GM21390 (cell line): Measurements from ENCODE around the gene SULT1B1.
"Not testable (repeated sequence)": the region's sequence is repeated elsewhere in the genome, so short reads cannot be mapped to it uniquely, and the experiment has no call there.

Source experiments
- ATAC-seq: cut with Tn5 transposase; IDR thresholded peaks from one replicate; pipeline ENCODE4 v1.9.1; 2021; ENCODE audit not compliant: unreplicated experiment

SULT1B1 gene

DNA sequence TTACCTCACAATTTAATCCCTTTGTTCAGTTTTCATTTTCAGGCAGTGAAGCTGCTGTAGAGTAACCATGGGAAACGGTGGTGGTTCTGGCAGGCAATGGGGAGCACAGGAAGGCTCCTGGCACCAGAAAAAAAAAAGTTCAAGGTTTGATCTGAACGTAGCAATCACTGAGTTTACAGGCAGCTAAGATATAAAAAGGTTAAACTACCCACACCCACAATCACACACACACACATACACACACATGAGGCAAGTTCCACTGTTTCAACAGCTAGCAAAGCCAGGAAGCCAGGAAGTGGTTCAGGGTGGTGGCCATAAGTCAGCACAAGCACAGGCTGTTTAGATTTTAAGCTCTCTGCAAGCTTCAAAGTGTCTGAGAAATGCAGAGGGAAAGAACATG is at the start of gene SULT1B1:
Gene SULT1B1, minus strand, starts transcription at position 166 of the 400 bp plus-strand sequence. CDS start 5,403 bp downstream, outside the sequence.
- ATAC-seq, result no peak

DNA sequence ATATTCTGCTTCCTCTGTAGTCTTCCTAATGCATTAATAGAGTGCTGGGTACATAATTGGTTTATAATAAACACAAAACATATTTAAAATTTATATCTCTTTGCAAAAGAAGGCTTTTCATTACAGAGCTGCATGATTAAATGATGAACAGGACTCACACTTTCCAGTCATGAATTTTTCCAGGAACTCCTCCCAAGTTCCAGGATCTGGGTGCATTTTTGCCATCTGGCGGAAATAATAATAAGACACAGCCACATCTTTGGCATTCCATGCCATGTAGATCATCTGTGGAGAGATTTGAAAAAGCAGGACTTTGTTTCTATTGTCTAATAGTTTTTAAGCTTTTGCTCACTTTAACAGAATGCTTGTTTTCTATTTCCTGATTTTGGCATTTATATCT is 40.2 kb upstream of the SULT1B1 start:
- ATAC-seq, result no peak

DNA sequence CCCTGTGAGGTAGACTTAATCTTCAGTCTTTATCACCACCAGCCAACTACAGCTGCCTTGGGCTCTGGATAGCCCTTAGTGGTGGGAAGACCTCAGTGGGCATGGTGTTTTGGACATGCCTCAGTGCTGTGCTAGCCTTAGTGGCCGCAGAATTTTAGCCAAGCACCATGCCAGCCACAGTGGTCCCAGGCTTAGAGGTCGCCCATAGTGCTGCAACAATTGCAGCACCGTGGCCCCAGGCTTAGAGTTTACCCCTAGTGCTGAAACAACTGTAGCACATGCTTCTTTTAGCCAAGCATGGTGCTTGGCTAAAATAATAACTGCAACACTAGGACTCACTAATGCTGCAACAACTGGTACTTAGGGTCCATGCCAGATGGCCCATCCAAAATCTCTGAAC is 38.9 kb upstream of the SULT1B1 start:
- no peak for ATAC-seq

DNA sequence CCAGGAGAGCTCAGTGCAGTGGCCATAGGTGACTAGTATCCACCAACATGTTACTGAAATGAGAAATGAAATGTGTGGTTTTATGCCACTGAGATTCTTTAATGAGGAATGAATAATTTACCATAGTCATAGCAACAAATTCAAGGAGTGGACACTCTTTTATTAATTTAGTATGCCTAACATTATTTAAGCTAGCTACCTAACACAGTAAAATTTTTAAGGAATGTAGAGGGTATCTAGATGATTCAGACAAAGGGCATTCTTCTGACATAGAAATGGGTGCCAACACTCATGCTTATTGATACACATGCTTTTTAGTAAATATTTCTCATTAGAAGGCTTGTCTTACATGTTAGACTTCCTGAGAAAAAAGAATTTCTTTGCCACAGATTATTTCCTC is 33.3 kb upstream of the SULT1B1 start:
- ATAC-seq, result no peak

DNA sequence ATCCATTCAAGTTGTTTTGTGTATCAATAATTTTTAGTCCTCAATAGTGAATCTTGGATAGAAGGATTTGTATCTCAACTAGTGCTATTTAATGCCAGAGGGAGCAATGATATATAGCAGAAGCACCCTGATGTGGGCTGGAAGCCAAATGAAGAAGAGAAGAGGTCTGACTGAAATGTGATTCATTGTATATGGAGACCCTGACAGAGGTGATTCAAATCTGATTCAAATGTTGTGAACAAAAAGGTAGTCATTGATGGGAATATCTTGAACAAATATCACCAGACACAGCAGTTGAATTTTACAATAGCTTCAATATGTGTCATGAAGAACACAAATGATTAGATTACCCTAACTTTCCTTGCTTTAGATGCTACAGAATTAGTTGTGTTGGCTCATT is 27.5 kb upstream of the SULT1B1 start:
- ATAC-seq, result no peak

DNA sequence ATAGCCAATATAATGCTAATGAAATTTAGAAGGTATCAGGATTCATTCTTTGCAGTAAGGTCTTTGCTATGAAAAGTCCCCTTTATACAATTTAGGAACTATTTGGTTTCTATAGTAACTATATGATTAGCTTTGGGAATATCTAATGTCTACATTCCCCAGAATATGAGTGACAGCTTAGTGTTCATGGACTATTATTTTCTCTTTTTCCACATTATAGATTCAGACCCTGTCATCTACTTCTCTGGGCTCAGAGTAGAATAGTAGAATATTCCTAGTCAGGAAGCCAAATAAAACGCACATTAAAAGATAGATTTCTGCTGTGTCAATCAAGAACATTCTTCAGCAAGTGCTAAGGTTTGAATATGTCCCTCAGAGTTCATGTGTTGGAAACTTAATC is 26.1 kb upstream of the SULT1B1 start:
- no peak for ATAC-seq

DNA sequence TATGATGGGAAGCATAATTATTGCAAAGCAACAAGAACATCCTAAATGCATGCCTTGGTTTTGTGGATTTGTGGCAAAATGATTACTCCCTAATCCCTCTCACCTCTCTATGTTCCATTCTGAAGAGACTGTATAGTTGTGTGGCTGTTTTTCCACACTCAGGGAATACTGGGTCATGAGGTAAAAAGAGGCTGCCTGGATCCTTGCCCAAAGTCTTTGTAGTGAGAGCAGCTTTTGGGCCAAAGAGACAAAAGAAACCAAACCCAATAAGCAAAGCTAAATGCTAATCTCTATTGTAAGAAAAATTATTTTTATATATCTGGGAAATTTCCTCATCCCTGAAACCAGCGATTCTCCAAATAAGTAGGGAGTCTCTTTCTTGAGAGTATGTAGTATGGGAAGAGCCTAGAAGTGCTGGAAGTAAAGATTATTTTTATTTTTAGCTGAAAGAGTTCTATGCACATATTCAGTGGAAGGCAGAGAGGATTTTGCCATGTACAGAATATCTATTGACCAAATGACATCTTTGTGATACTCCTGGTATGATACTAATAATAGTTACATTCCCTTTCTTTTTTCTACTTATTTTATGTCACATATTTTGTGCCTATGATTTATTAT is 24.9 kb upstream of the SULT1B1 start:
- no peak for ATAC-seq

DNA sequence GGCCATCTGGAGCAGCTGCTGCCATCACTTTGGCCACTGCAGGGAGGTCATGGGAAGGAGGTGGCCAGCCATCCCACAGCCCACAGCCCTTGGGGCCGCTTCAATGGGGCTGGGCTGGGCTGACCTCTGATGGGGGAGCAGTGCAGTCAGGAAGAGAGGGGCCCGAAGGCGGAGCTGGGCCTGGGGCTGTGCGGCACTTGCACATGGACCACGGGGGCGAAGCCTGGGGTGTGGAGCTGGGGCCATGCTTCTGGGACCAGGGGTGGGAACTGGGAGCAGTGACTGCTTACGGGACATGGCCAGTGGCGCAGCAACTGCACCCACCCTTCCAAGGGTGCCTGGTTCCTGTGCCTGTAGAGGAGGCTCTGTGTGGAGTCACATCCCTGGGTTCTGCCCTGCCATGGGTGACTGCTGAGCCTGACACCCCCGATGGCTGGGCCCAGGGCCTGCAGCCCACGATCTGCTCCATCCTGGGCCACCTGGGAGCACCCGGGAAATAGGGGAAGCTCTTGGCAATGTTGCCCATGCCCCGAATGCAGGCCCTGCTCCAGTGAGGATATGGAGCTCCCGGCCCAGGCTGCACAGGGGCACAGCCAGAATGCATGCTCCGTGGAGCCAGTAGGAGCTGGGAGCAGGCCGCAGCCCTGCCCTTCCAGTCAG is 22.4 kb upstream of the SULT1B1 start:
- ATAC-seq, result no peak

DNA sequence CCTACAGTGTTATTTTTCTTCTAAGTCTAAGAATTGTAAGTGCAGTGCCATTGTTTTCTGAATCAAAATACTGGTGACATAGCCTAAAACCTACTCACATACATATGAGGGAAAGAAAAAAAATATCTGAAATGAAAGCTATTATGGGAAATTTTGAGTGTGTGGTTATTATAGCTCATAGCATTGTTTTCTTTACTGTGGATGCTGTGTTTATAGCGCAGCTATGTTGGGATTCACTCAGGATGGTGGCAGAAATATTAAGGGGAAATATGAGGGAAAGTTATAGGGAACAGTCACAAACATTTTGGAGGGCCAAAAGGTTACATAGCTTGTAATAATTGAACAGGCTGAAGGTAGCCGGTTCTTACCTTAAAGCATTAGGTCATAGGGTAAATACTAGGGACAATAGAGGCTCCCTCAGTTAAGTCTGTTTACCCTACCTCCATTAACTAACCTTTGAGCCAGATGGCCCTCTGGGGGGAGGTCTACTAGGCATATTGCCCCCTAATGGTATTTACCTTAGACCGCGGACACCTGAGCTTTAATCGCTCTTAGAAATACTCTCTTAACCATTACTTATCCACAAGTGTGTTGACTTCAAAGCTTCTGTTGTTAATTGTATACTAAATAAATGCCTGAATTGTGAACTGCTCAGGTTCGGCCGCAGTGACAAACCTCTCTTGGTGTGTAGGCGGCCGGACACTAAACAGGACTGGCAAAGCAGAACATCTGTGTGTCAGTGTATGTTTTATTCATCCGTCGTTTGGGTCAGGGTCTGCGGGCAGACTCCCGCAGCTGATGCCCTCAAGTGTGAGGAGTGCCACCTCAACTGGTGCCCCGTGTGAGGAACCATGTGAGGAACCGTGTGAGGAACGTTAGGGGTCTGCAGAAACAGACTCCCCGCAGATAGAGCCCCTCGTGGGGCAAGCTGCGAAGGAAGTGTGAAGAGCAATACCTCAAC is 21.3 kb upstream of the SULT1B1 start:
- no peak for ATAC-seq

DNA sequence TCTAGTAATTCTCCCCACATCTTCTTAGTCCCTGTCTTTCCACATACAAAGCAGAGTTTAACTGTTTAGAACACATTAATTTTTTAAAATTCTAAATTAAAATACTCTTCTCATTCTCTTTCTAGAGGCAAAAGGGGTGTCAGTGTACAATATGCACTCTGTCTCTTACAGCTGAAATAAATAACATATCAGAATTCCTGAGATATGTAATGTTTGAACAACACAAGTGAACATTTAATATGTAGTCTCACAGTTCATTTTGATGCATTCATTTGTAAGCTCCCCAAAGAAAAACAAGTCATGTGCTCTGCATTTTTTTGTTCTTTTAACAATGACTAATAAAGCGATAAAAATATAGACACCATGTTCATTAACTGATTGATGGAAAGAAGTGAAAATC is 19.7 kb upstream of the SULT1B1 start:
- ATAC-seq, result no peak

DNA sequence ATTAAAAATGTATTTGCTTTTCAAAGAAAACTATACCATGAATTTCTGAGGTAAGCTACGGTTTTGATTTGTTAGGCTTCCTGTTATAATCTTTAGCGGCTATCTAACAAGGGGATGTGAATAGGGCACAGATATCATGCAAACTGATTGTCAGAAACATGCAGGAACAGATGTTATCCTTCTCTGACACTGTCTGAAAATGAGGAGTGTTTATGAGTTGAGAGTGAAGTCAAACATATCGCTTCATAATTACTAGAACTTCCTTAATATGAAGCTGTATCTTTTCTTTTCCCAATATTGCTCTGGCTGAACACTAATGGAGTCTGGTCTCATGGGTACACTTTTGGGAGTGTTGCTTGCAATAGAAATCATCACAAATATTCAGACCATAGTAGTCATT is 16.3 kb upstream of the SULT1B1 start:
- no peak for ATAC-seq

DNA sequence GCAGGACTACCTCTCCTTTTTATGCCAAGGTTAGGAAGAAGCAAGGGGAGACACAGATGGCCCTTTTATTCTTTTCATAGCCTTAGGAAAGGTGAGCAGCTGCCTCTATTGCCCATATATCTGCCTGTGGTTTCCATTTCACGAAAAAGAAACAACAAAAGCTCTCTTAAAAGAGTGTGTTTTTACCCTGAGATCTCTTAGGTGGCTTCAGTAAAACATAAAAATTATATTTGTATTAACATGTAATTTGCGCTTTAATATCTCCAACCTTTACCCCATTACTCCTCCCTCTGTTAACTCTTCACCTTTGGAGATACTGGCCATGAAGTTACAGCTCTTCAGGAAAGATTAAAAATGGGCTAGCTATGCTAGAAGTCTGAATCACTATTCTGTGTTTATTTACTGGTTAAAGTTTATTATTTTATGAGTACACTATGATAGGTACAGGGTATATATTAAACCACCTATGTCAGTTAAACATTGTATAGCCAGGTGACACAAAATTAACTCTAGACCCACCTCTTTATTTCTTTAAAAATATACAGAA is 15.0 kb upstream of the SULT1B1 start:
- ATAC-seq, result no peak

DNA sequence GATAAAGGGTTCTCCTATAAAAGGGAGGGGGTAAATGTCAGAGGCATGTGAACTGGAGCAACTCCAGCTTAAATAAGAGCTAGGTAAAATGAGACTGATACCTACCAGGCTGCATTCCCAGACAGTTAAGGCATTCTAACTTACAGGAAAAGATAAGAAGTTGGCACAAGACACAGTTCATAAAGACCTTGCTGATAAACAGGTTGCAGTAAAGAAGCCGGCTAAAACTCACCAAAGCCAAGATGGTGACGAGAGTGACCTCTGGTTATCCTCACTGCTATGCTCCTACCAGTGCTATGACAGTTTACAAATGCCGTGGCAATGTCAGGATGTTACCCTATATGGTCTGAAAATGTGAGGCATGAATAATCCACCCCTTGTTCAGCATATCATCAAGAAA is 13.1 kb upstream of the SULT1B1 start:
- no peak for ATAC-seq

DNA sequence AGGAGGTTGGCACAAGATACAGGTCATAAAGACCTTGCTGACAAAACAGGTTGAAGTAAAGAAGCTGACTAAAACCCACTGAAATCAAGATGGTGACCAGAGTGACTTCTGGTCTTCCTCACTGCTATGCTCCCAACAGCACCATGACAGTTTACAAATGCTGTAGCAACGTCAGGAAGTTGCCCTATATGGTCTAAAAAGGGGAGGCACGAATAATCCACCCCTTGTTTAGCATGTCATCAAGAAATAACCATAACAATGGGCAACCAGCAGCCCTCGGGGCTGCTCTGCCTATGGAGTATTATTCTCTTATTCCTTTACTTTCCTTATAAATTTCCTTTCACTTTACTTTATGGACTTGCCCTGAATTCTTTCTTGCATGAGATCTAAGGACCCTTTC is 8.1 kb upstream of the SULT1B1 start:
- not testable (repeated sequence) for ATAC-seq

DNA sequence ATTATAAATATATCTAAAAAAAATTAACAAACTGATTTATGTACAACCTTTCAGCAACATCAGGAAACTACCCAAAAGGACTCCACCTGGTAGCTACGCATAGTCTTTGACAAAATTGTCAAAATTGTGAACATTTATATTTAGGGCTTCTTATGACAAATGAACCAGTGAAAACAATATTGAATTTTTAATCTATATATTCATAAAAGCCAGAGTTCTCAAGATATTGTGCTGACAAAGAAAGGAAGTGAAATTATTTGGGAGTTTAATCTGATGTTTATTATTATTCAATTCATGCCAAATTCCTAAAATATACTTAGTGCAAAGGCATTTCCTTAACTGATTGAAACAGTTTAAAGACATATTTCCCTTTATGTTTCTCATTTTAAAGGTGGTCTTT is 5.3 kb upstream of the SULT1B1 start:
- ATAC-seq, result no peak

DNA sequence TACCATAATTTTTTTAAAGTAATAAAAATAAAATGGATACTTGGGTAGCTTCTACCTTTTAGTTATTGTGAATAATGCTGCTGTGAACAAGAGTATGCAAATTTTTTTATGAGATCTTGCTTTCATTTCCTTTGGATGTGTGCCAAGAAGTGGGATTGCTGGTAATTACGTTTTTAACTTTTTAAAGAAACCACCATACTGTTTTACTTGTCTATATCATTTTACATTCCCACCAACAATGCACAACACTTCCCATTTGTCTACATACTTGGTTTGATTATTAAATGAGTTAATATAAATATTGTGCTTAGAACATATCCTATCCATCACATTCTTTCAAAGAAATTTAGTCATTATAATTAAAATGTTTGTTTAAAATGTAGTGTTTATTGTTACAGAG is 3.9 kb upstream of the SULT1B1 start:
- no peak for ATAC-seq

DNA sequence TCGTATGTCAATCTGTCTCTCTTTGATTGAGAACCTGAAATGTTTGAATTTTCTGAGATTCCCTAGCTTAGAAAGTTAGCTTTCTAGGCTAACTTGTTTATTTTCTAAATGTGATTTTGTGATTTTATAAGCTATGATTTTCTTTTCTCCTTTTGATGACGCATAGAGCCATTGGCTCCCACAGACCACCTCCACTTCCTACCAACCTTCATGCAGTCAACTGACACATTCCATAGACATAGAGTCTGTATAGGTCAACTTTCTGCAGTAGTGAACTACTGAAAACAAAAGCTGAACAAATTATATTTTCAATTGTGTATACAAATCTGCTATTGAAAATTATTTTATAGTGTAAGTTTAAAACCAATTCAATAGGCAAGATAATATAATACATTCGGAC is 2.8 kb upstream of the SULT1B1 start:
- ATAC-seq, result no peak

DNA sequence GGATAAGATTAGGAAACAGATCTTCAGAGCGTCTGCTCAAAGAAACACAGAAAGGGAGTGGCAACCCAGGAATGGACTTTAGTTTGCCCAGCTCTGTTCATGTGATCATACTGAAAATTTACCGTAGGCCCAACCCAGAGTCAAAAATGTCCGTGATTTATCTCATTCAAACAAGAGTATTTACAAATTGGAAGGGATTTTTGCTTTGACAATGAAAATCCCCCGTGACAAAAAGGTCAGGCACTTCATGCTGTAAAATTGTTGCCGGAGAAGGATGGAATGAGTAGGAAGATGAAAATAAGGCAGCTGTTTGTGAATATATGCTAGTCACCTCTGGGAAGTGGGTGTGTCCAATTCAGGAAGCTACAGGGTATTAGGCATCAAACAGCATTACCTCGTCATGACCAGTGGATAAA is 1.2 kb downstream of the SULT1B1 start:
- no peak for ATAC-seq

DNA sequence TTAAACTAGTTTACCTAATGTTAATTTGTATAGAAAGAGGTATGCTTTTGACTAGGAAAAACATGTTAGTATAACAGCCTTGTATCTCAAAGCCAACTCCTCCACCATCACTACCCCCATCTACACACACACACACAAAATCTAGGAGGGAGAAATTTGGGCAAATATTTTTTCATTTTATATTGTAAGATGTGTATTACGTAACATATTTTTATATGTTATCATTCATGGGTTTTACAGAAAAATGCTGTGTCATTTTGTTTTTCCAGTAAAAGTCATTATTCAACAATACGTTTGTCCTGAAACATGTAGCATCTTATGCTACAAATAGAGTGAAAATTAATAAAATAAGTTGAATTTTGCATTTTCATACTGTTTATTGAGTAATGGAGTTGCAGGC is 3.0 kb downstream of the SULT1B1 start:
- no peak for ATAC-seq

DNA sequence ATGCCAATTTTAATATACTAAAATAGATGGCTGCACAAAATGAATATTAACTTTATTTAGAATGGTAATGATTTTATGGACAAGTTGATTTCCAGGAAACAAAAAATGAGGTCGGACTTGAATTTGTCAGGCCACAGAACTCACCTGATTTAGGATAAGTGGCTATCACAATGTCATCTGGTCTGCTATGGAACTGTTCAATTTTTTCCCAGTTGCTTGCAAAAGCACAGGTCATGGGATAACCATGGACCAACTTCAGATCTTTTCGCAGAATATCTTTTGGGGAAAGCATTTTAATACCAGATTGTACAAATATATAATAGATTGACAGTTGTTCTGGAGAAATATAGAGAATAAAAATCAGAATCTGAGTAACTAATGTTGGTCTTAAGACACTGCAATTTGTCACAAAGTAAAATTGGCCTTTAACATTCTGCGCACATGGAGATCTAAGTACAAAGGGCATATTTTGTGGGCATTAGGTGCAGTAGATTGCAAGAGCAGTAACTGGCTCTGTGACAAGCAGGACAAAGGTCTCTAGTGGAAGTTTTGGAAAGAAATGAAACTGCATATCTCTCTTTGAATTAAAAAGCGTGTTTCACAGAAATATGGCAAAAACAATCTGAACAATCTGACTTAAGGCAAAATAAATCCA is 5.4 kb downstream of the SULT1B1 start:
- no peak for ATAC-seq

DNA sequence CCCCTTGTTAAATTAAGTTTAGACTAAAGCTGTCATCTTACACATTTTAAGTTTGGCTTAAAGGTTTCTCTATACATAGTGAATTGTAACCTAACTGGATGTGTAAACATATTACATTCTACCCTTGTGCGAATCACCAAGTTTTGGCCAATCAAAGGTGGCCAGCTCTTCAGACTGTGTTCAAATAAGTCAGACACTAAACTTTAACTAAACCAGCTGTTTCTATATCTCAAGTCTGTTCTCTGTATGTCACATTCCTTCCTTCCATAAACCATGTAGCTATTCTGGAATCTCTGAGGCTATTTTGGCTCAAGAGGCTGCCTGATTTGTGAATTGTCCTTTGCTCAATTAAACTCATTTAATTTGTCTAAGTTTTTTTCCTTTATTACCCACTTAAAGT is 6.7 kb downstream of the SULT1B1 start:
- no peak for ATAC-seq
